Measurements from ENCODE around the gene KRTAP5-2.

KRTAP5-2 gene

DNA sequence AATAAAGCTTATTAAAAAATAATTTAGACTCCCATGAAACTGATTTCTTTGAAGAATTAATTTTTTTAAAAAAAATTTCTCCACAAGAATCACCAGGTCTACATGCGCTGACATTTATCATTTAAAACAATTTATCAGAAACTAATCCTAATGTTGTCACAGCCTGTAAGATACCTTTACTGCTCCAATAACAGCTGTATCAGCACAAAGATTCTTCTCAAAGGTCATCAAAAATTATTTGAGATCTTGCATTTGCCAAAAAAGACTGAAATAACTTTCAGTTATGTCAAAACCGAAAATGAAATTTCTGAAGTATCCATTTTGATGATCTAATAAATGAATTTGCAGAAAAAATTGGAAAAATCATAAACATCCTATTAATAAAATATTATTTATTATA lies 39.5 kb upstream of the KRTAP5-2 start:
- Histone ChIP-seq H3K36me3 (ENCODE audit: control insufficient read depth, insufficient read depth, low read length) (no peaks in the 10 kb centered on the region), H3K9ac (ENCODE audit: low read length) (no peak overlapping the region)

GRCh38 chr11:1636291-1636950 lies 38.3 kb upstream of the KRTAP5-2 start:
- no peak overlapping the region for H3K9ac ChIP-seq (ENCODE audit: low read length)
- H3K36me3 ChIP-seq (ENCODE audit: control insufficient read depth, insufficient read depth, low read length): no peaks in the 10 kb centered on the region
- peaks cover 3% of the 10 kb centered on the region for H3K27me3 ChIP-seq (ENCODE audit: control insufficient read depth, insufficient read depth, low read length)

More for the DNA sequence above, 39.5 kb upstream of the KRTAP5-2 start:
- Histone ChIP-seq H3K4me3 (ENCODE audit: low read length) (no peak overlapping the region), H3K27ac (ENCODE audit: low read depth, low read length) (no peak overlapping the region), H3K27me3 (ENCODE audit: control insufficient read depth, insufficient read depth, low read length) (peaks cover 3% of the 10 kb centered on the region), H3K4me1 (ENCODE audit: control insufficient read depth, insufficient read depth, low read length) (no peaks in the 10 kb centered on the region)

DNA sequence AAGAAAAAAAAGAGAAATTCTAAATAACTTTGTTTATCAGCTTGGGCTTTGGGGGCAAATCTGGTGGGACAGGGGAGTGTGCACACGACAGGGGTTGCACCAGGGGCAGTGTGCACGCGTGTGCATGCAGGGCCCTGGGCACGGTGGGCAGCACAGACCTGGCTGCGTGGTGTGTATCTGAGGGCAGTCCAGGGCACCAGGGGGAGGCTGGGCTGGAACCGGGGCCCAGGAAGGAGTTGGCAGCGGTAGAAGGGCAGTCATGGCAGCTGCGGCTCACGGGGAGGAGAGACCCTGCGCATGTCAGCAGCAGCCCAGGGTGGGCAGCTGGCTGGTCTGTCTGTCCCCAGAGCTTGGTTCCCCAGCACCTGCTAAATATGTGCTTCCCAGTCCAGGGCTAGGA lies 35.8 kb upstream of the KRTAP5-2 start:
- H3K27me3 ChIP-seq (ENCODE audit: control insufficient read depth, insufficient read depth, low read length): peaks cover 3% of the 10 kb centered on the region

More at GRCh38 chr11:1636291-1636950, 38.3 kb upstream of the KRTAP5-2 start:
- Histone ChIP-seq H3K4me3 (ENCODE audit: low read length) (no peak overlapping the region), H3K27ac (ENCODE audit: low read depth, low read length) (no peak overlapping the region), H3K4me1 (ENCODE audit: control insufficient read depth, insufficient read depth, low read length) (no peaks in the 10 kb centered on the region)

DNA sequence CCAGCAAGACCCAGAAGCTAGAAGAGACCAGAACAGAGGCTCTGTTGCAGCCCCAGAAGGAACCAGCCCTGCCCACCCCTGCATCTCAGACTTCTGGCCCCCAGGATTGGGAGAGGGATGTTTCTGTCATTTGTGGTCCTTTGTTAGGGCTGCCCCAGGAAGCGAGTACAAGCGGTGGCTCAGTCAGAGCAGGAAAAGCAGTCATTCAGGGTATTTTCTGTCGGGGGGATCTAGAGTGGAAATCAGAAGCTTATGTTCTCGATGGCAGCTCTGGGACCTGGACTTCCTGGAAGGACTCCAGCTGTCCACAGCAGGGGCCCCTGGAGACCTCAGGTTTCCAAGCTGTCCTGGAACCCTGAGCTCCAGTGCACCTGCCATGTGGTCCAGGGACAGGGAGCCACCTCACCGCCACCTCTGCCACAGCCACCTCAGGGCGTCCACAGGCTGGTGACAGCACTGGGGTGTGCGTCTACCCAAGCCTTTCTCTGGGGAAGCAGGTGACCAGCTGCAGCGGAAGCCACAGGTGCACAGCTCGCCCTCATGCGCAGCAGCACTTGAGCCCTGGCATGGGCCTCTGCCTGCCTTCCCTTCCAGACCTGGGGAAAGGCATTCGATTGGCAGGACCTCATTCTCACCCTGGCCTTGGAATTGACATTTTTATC lies 34.1 kb upstream of the KRTAP5-2 start:
- Histone ChIP-seq H3K27me3 (ENCODE audit: control insufficient read depth, insufficient read depth, low read length) (peaks cover 3% of the 10 kb centered on the region), H3K27ac (ENCODE audit: low read depth, low read length) (no peak overlapping the region), H3K36me3 (ENCODE audit: control insufficient read depth, insufficient read depth, low read length) (no peaks in the 10 kb centered on the region), H3K4me3 (ENCODE audit: low read length) (no peak overlapping the region), H3K4me1 (ENCODE audit: control insufficient read depth, insufficient read depth, low read length) (no peaks in the 10 kb centered on the region), H3K9ac (ENCODE audit: low read length) (no peak overlapping the region)

More for the DNA sequence above, 35.8 kb upstream of the KRTAP5-2 start:
- Histone ChIP-seq H3K9ac (ENCODE audit: low read length) (no peak overlapping the region), H3K27ac (ENCODE audit: low read depth, low read length) (no peak overlapping the region), H3K4me1 (ENCODE audit: control insufficient read depth, insufficient read depth, low read length) (no peaks in the 10 kb centered on the region), H3K36me3 (ENCODE audit: control insufficient read depth, insufficient read depth, low read length) (no peaks in the 10 kb centered on the region), H3K4me3 (ENCODE audit: low read length) (no peak overlapping the region)

- H3K4me1 ChIP-seq (ENCODE audit: control insufficient read depth, insufficient read depth, low read length): no peaks in the 10 kb centered on the region
- no peaks in the 10 kb centered on the region for H3K36me3 ChIP-seq (ENCODE audit: control insufficient read depth, insufficient read depth, low read length)
- no peak overlapping the region for H3K27ac ChIP-seq (ENCODE audit: low read depth, low read length)
- no peak overlapping the region for H3K9ac ChIP-seq (ENCODE audit: low read length)
- H3K4me3 ChIP-seq (ENCODE audit: low read length): no peak overlapping the region
- H3K27me3 ChIP-seq (ENCODE audit: control insufficient read depth, insufficient read depth, low read length): peaks cover 3% of the 10 kb centered on the region
These were observed 33.0 kb upstream of the KRTAP5-2 start for GRCh38 chr11:1631066-1631568.

- H3K4me3 ChIP-seq (ENCODE audit: low read length): no peak overlapping the region
- H3K27me3 ChIP-seq (ENCODE audit: control insufficient read depth, insufficient read depth, low read length): peaks cover 3% of the 10 kb centered on the region
- H3K9ac ChIP-seq (ENCODE audit: low read length): no peak overlapping the region
- no peak overlapping the region for H3K27ac ChIP-seq (ENCODE audit: low read depth, low read length)
- H3K4me1 ChIP-seq (ENCODE audit: control insufficient read depth, insufficient read depth, low read length): no peaks in the 10 kb centered on the region
- H3K36me3 ChIP-seq (ENCODE audit: control insufficient read depth, insufficient read depth, low read length): no peaks in the 10 kb centered on the region
These were observed 32.2 kb upstream of the KRTAP5-2 start for GRCh38 chr11:1630271-1630670.

GRCh38 chr11:1629326-1630185 lies 31.5 kb upstream of the KRTAP5-2 start, which contains the start of gene KRTAP5-5:
KRTAP5-5 (plus strand) TSS chr11:1629775; CDS start chr11:1629841, 66 bp downstream.
- H3K27ac ChIP-seq (ENCODE audit: low read depth, low read length): no peak within 1 kb of the TSS
- H3K9ac ChIP-seq (ENCODE audit: low read length): no peak within 1 kb of the TSS
- peaks cover 3% of the 10 kb centered on the region for H3K27me3 ChIP-seq (ENCODE audit: control insufficient read depth, insufficient read depth, low read length)
- H3K36me3 ChIP-seq (ENCODE audit: control insufficient read depth, insufficient read depth, low read length): no peaks in the 10 kb centered on the region
- H3K4me1 ChIP-seq (ENCODE audit: control insufficient read depth, insufficient read depth, low read length): no peaks in the 10 kb centered on the region
- H3K4me3 ChIP-seq (ENCODE audit: low read length): no peak within 1 kb of the TSS

DNA sequence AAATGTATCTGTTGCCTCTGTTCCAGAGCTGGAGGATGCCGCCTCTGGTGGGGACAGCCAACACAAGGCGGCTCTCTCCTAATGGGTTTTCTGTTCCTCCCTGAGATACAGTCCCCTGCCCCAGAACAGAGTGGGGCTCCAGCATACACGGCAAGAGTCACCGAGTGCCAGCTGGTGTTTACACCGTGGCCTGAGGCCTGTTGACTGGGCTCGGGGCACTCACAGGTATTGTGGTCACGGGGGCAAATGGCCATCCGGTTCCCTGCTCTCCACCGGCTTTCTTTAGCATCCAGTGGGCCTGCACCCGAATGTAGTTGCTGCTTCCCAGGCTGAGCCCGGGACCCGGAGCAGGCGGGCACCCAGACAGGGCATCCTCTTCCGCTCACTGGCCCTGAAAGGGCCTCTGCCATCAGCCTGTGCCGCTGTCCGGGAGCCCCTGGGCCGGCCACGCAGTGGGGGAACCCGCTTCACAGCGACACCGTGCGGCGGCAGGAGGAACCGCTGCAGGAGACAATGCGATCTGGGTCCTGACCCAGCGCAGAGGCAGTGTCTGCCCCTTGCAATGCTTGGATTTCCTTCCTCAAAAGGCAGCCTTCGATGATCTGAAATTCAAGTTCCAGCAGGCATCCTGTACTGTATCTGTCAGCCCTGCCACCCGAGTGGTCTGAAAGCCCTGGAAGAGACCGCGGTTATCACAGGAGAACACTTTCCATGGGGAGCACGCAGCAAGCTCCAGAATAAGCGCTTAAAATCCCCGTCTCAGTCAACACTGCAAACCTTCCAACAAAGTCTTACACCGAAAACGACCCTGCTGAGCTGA lies 30.6 kb upstream of the KRTAP5-2 start:
- Histone ChIP-seq H3K4me1 (ENCODE audit: control insufficient read depth, insufficient read depth, low read length) (no peaks in the 10 kb centered on the region), H3K27ac (ENCODE audit: low read depth, low read length) (no peak overlapping the region), H3K36me3 (ENCODE audit: control insufficient read depth, insufficient read depth, low read length) (no peaks in the 10 kb centered on the region), H3K9ac (ENCODE audit: low read length) (no peak overlapping the region), H3K27me3 (ENCODE audit: control insufficient read depth, insufficient read depth, low read length) (peaks cover 3% of the 10 kb centered on the region), H3K4me3 (ENCODE audit: low read length) (no peak overlapping the region)

DNA sequence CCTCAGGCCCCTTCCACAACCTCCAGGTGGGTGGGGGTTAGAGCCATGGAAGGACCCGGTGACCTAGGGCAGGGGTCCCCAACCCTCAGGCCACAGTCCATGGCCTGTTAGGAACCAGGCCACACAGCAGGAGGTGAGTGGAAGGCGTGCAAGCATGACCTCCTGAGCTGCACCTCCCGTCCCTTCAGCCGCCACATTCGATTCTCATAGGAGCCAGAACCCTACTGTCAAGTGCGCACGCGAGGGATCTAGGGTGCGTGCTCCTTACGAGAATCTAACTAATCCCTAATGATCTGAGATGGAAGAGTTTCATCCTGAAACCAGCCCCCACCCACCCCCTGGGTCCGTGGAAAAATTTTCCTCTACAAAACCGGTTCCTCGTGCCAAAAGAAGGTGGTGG lies 27.4 kb upstream of the KRTAP5-2 start:
- H3K4me1 ChIP-seq (ENCODE audit: control insufficient read depth, insufficient read depth, low read length): no peaks in the 10 kb centered on the region
- peaks cover 3% of the 10 kb centered on the region for H3K27me3 ChIP-seq (ENCODE audit: control insufficient read depth, insufficient read depth, low read length)
- no peak overlapping the region for H3K4me3 ChIP-seq (ENCODE audit: low read length)
- H3K27ac ChIP-seq (ENCODE audit: low read depth, low read length): no peak overlapping the region
- no peaks in the 10 kb centered on the region for H3K36me3 ChIP-seq (ENCODE audit: control insufficient read depth, insufficient read depth, low read length)
- H3K9ac ChIP-seq (ENCODE audit: low read length): no peak overlapping the region

DNA sequence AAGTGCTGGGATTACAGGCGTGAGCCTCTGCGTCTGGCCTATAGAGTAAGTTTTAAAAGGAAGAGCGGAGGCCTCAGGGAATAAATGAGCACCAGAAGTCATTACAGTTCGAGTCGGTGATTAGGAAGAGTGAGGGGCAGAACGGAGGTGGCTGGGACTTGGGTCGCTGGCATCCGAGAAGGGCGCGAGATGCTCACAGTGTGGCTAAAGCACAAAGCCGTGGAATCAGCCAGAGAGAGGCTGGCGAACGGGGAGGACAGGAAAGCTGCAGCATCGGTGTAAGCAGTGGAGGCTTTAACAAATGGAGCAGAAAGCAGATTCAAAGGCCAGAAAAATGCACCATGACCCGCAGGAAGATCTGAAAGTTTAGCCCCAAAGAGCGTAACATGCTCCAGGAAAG lies 26.5 kb upstream of the KRTAP5-2 start:
- Histone ChIP-seq H3K4me1 (ENCODE audit: control insufficient read depth, insufficient read depth, low read length) (no peaks in the 10 kb centered on the region), H3K36me3 (ENCODE audit: control insufficient read depth, insufficient read depth, low read length) (no peaks in the 10 kb centered on the region), H3K27ac (ENCODE audit: low read depth, low read length) (no peak overlapping the region), H3K9ac (ENCODE audit: low read length) (no peak overlapping the region), H3K27me3 (ENCODE audit: control insufficient read depth, insufficient read depth, low read length) (no peaks in the 10 kb centered on the region), H3K4me3 (ENCODE audit: low read length) (no peak overlapping the region)

- Histone ChIP-seq H3K27ac (ENCODE audit: low read depth, low read length) (no peak overlapping the region), H3K4me1 (ENCODE audit: control insufficient read depth, insufficient read depth, low read length) (no peaks in the 10 kb centered on the region), H3K4me3 (ENCODE audit: low read length) (no peak overlapping the region), H3K36me3 (ENCODE audit: control insufficient read depth, insufficient read depth, low read length) (no peaks in the 10 kb centered on the region), H3K9ac (ENCODE audit: low read length) (no peak overlapping the region), H3K27me3 (ENCODE audit: control insufficient read depth, insufficient read depth, low read length) (no peaks in the 10 kb centered on the region)
These were observed 25.6 kb upstream of the KRTAP5-2 start for GRCh38 chr11:1623716-1624115.
